Panc1 (cell line): ENCODE data around the gene MAPK4. TPM values are rescaled to one million over a fixed set of nuclear protein-coding genes. Genes with fewer than 3 reads are reported as not detected.

Experiments
- ATAC-seq: fragments of 200-7000 bp; cut with Tn5 transposase; 2 replicates; pipeline ENCODE4 v1.9.1; 2020; ENCODE audit warnings: mild to moderate bottlenecking, moderate library complexity
- BruUV-seq: library from RNA; stranded (reverse); fragments of 400-500 nt; replicated peaks from 2 replicates; lab custom pipeline; 2021; lab: Mats Ljungman, UMichigan
- CTCF ChIA-PET: fragments of 300-600 bp; sonication (Branson Sonifier 250); formaldehyde crosslinking; loops from one replicate; lab custom pipeline; 2022; ENCODE audit warnings: antibody characterized with exemption; lab: Charles Lee
- POLR2A ChIA-PET: fragments of 300-600 bp; sonication (Branson Sonifier 250); formaldehyde crosslinking; loops from one replicate; lab custom pipeline; 2022; ENCODE audit warnings: antibody characterized with exemption; lab: Charles Lee
- DNase-seq: peaks from one replicate; pipeline ENCODE4 v3.0.0-alpha.2; 2010; ENCODE audit warnings: low read depth, low spot score
- H3K27ac ChIP-seq: 2 replicates; pipeline ENCODE4 v1.5.1; 2011; ENCODE audit warnings: mild to moderate bottlenecking, low read length, inconsistent platforms
- H3K27me3 ChIP-seq: fragments of 200-500 bp; sonication (Bioruptor generic); 2 replicates; pipeline ENCODE4 v1.6.0; 2014; ENCODE audit warnings: low read length, inconsistent platforms; ENCODE audit not compliant: control insufficient read depth, insufficient read depth
- H3K36me3 ChIP-seq: fragments of 200-500 bp; sonication (Bioruptor generic); 2 replicates; pipeline ENCODE4 v1.5.1; 2014; ENCODE audit warnings: inconsistent platforms, mild to moderate bottlenecking, low read length, moderate library complexity; ENCODE audit not compliant: control insufficient read depth, insufficient read depth
- H3K4me1 ChIP-seq: 2 replicates; pipeline ENCODE4 v1.5.1; 2011; ENCODE audit warnings: inconsistent platforms, mild to moderate bottlenecking, low read length, moderate library complexity; ENCODE audit not compliant: control insufficient read depth, insufficient read depth
- H3K4me3 ChIP-seq, 2 experiments: 2 replicates each; pipeline ENCODE4 v1.5.1; 2011 to 2012; ENCODE audit warnings: low read depth in 2 of 2, low read length in 2 of 2, mild to moderate bottlenecking in 2 of 2, inconsistent platforms in 1 of 2, moderate library complexity in 1 of 2
- H3K9me3 ChIP-seq: fragments of 200-500 bp; sonication (Bioruptor generic); 2 replicates; pipeline ENCODE4 v1.5.1; 2014; ENCODE audit warnings: low read depth, mild to moderate bottlenecking, inconsistent platforms, low read length, moderate library complexity; ENCODE audit not compliant: control insufficient read depth, insufficient read depth
- POLR2AphosphoS5 ChIP-seq: IDR thresholded peaks from 2 replicates; pipeline ENCODE4 v1.6.1; 2012; ENCODE audit warnings: mild to moderate bottlenecking, low read depth, low read length, moderate library complexity
- SIN3A ChIP-seq: IDR thresholded peaks from 2 replicates; pipeline ENCODE4 v1.6.1; 2012; ENCODE audit warnings: low read depth, mild to moderate bottlenecking, low read length, moderate library complexity, borderline replicate concordance; ENCODE audit not compliant: insufficient read depth
- TCF7L2 ChIP-seq: IDR thresholded peaks from 2 replicates; pipeline ENCODE4 v1.6.1; 2011; ENCODE audit warnings: mild to moderate bottlenecking, low read depth, low read length, inconsistent platforms
- in situ Hi-C: cut with HindIII; loops from 2 replicates; pipeline ENCODE4 v1.10.0; 2016; ENCODE audit warnings: low sequenced_read_pairs, low pct_unique_long_range_greater_than_20kb
- intact Hi-C: fragments of 100-400 bp; cut with micrococcal nuclease; formaldehyde crosslinking; loops from one replicate; pipeline ENCODE4 v1.10.0; 2022; ENCODE audit not compliant: unreplicated experiment
- total RNA-seq: library from RNA; stranded (reverse); gene quantifications from one replicate; pipeline ENCODE4 v1.2.1, GENCODE V29; 2021; ENCODE audit not compliant: unreplicated experiment
- TF ChIP-seq, protein P1 (sequence below), 2 experiments: IDR thresholded peaks; 2 replicates each; pipeline ENCODE4 v1.6.1; 2011 to 2012; ENCODE audit warnings: low read depth in 2 of 2, control low read depth in 1 of 2, low read length in 1 of 2, mild to moderate bottlenecking in 1 of 2, moderate library complexity in 1 of 2; ENCODE audit not compliant: insufficient read depth in 1 of 2
- TF ChIP-seq, protein P2 (sequence below): fragments of 450-650 bp; IDR thresholded peaks from 2 replicates; pipeline ENCODE4 v1.5.1; 2017; ENCODE audit warnings: mild to moderate bottlenecking

The MAPK4 gene
- total RNA-seq, 1 experiment from 2014 or later, result not detected

DNA sequence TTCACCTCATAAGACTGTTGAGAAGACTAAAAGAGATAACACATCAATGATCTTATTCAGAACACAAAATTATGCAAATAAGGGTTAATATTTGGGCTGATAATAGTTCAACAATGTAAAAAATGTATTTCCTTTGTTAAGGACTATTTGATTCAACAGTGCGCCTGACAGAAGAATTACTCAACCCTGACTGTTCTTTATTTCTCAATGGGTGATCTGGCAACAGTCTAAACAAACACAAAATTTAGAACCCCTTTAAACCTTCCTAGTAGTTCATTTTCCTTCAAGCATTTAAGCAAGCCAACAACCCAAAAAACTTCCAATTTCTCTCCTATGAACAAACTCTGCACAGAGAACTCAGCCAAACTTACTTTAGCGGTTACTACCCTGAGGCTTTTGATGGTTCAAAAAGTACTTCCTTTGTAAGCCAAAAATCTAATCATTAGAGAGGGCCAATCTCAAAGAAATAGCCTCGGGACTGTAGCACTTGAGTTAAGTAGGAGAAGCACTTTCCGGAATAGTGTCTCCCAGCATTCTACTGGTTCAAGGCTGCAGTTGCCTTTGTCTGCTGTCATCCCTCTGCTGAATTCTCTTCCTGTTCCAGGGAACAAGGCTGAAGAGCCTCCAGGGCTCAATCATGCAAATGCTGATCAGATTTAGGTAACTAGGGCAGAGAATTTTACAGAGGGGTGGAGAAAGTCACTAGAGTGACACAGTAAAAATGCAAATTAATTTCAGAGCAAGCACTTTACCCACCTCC is 40.9 kb upstream of the MAPK4 start:
- CTCF ChIA-PET, result no interaction called here
- TF ChIP-seq, protein P1, sequence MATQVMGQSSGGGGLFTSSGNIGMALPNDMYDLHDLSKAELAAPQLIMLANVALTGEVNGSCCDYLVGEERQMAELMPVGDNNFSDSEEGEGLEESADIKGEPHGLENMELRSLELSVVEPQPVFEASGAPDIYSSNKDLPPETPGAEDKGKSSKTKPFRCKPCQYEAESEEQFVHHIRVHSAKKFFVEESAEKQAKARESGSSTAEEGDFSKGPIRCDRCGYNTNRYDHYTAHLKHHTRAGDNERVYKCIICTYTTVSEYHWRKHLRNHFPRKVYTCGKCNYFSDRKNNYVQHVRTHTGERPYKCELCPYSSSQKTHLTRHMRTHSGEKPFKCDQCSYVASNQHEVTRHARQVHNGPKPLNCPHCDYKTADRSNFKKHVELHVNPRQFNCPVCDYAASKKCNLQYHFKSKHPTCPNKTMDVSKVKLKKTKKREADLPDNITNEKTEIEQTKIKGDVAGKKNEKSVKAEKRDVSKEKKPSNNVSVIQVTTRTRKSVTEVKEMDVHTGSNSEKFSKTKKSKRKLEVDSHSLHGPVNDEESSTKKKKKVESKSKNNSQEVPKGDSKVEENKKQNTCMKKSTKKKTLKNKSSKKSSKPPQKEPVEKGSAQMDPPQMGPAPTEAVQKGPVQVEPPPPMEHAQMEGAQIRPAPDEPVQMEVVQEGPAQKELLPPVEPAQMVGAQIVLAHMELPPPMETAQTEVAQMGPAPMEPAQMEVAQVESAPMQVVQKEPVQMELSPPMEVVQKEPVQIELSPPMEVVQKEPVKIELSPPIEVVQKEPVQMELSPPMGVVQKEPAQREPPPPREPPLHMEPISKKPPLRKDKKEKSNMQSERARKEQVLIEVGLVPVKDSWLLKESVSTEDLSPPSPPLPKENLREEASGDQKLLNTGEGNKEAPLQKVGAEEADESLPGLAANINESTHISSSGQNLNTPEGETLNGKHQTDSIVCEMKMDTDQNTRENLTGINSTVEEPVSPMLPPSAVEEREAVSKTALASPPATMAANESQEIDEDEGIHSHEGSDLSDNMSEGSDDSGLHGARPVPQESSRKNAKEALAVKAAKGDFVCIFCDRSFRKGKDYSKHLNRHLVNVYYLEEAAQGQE (IDR thresholded peaks at IDR 0.05; ENCODE audit: insufficient read depth in 1 of 2, low read depth in 2 of 2, low read length in 1 of 2), result no peak
- TF ChIP-seq, protein P2, sequence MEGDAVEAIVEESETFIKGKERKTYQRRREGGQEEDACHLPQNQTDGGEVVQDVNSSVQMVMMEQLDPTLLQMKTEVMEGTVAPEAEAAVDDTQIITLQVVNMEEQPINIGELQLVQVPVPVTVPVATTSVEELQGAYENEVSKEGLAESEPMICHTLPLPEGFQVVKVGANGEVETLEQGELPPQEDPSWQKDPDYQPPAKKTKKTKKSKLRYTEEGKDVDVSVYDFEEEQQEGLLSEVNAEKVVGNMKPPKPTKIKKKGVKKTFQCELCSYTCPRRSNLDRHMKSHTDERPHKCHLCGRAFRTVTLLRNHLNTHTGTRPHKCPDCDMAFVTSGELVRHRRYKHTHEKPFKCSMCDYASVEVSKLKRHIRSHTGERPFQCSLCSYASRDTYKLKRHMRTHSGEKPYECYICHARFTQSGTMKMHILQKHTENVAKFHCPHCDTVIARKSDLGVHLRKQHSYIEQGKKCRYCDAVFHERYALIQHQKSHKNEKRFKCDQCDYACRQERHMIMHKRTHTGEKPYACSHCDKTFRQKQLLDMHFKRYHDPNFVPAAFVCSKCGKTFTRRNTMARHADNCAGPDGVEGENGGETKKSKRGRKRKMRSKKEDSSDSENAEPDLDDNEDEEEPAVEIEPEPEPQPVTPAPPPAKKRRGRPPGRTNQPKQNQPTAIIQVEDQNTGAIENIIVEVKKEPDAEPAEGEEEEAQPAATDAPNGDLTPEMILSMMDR, result no peak
- TF ChIP-seq POLR2AphosphoS5, result no peak
- no peak for TF ChIP-seq TCF7L2
- no peak for TF ChIP-seq SIN3A
- H3K27ac ChIP-seq, result no peak overlapping the region
- POLR2A ChIA-PET, result no interaction called here
- ATAC-seq (no peak), DNase-seq (no peak)
- no peaks in the 10 kb centered on the region for H3K9me3 ChIP-seq
- BruUV-seq, result no TSS peak
- intact Hi-C loops, result loop anchor here (10.0 kb wide), 1 partner anchor 266 kb away; no protein-coding TSS in a partner anchor
- no peaks in the 10 kb centered on the region for H3K36me3 ChIP-seq
- no peaks in the 10 kb centered on the region for H3K4me1 ChIP-seq
- H3K27me3 ChIP-seq, result no peaks in the 10 kb centered on the region
- no peak overlapping the region for H3K4me3 ChIP-seq
- in situ Hi-C loops, result no loop called here

DNA sequence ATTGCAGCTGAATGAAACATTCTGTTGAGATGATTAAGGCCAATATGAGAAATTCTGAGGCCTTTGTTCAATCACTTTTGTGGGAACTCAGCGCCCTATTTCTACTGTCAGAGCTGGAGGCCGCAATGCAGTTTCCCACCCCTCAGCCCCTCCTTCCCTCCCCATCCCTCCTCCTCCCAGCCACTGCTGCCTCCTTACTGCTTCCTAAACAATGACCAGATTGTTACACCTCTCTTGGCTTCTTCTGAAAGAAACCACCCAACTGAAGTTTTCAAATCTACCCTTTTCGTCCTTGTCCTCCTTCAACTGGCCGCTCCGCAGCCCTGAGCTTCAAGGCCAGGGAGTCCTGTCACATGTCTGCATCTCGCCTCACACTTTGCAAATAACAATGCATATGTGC is 36.7 kb upstream of the MAPK4 start:
- ATAC-seq, result no peak
- Histone ChIP-seq H3K27ac (no peak overlapping the region), H3K27me3 (no peaks in the 10 kb centered on the region), H3K4me3 (no peak overlapping the region), H3K9me3 (no peaks in the 10 kb centered on the region), H3K4me1 (no peaks in the 10 kb centered on the region), H3K36me3 (no peaks in the 10 kb centered on the region)
- POLR2A ChIA-PET, result no interaction called here
- intact Hi-C loops (no loop called here), in situ Hi-C loops (no loop called here)
- no peak for DNase-seq
- CTCF ChIA-PET, result no interaction called here
- BruUV-seq, result no TSS peak
- TF ChIP-seq, protein P2, result no peak
- TF ChIP-seq, protein P1 (IDR thresholded peaks at IDR 0.05; ENCODE audit: insufficient read depth in 1 of 2, low read depth in 2 of 2, low read length in 1 of 2), result no peak
